ENCODE measurements around the gene PHC2.

PHC2 gene

GRCh38 chr1:33430692-33431593 is at the start of gene PHC2:
TSS of gene PHC2 (minus strand) at chr1:33431095. CDS start at chr1:33375539, 55,556 bp downstream.
- no peaks in the 10 kb centered on the region for H3K9me3 Mint-ChIP-seq
- H3K4me3 Mint-ChIP-seq: peak within 1 kb of the TSS; percentile 73
- H3K27me3 Mint-ChIP-seq: peaks cover 10% of the 10 kb centered on the region
- peaks cover 6% of the 10 kb centered on the region for H3K4me1 Mint-ChIP-seq (ENCODE audit: low read depth)
- H3K36me3 Mint-ChIP-seq (ENCODE audit: low read depth): no peaks in the 10 kb centered on the region
- H3K27ac Mint-ChIP-seq: peak within 1 kb of the TSS; percentile 27

GRCh38 chr1:33477451-33477850 is 46.6 kb upstream of the PHC2 start:
- Mint-ChIP-seq H3K4me3 (no peak overlapping the region), H3K9me3 (no peaks in the 10 kb centered on the region), H3K27me3 (no peaks in the 10 kb centered on the region), H3K36me3 (ENCODE audit: low read depth) (no peaks in the 10 kb centered on the region), H3K4me1 (ENCODE audit: low read depth) (peaks cover 8% of the 10 kb centered on the region), H3K27ac (no peak overlapping the region)

GRCh38 chr1:33473900-33474299 is 43.0 kb upstream of the PHC2 start:
- no peak overlapping the region for H3K27ac Mint-ChIP-seq
- H3K4me3 Mint-ChIP-seq: peak overlapping the region; percentile 78
- H3K36me3 Mint-ChIP-seq (ENCODE audit: low read depth): no peaks in the 10 kb centered on the region
- H3K9me3 Mint-ChIP-seq: no peaks in the 10 kb centered on the region
- H3K4me1 Mint-ChIP-seq (ENCODE audit: low read depth): peaks cover 27% of the 10 kb centered on the region
- no peaks in the 10 kb centered on the region for H3K27me3 Mint-ChIP-seq

GRCh38 chr1:33472269-33472980 is 41.5 kb upstream of the PHC2 start, which contains the start of gene ZSCAN20:
TSS of gene ZSCAN20 (plus strand) at chr1:33472645. CDS start at chr1:33479289, 6,644 bp downstream.
- Mint-ChIP-seq H3K36me3 (ENCODE audit: low read depth) (no peaks in the 10 kb centered on the region), H3K27me3 (no peaks in the 10 kb centered on the region), H3K9me3 (no peaks in the 10 kb centered on the region), H3K4me3 (peak within 1 kb of the TSS; percentile 78), H3K27ac (peak within 1 kb of the TSS; percentile 65), H3K4me1 (ENCODE audit: low read depth) (peaks cover 27% of the 10 kb centered on the region)

DNA sequence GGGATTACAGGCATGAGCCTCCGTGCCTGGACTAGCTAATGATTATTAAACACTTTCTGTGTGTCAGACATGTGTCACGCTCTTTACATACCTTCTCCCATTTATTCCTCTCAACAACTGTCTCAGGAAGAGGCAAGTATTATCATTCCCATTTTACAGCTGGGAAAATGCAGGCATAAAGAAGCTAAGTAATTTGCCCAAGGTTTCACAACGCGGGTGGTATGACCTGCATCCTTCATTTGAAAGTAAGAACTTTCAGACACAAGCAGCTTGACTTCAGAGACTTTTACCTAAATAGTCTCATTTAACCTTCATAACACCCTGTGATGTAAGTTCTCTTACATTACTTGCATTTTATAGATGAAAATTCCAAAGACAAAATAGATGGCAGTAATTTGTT is 40.5 kb upstream of the PHC2 start:
- Mint-ChIP-seq H3K36me3 (ENCODE audit: low read depth) (no peaks in the 10 kb centered on the region), H3K9me3 (no peaks in the 10 kb centered on the region), H3K4me1 (ENCODE audit: low read depth) (peaks cover 27% of the 10 kb centered on the region), H3K27me3 (no peaks in the 10 kb centered on the region), H3K4me3 (peak overlapping the region; percentile 32), H3K27ac (no peak overlapping the region)

GRCh38 chr1:33470495-33471012 is 39.7 kb upstream of the PHC2 start:
- no peak overlapping the region for H3K27ac Mint-ChIP-seq
- no peaks in the 10 kb centered on the region for H3K27me3 Mint-ChIP-seq
- H3K4me3 Mint-ChIP-seq: no peak overlapping the region

DNA sequence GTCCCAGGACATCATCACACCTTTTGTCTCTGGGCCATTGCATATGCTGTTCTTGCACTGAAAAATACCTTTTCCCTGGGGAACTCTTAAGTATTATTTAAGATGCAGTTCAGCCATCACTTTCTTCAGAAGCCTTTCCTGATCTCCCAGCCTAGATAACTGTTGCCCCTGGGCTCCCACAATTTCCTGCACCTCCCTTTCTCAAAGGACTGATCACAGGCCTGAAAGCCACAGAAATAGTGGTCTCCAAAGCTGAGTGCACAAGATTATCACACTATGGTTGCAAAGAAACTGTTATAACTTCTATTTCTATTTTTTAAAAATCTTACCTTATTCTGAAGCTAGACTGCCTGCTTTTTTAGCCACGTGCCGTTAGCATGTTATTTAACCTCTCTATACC is 38.8 kb upstream of the PHC2 start:
- H3K27ac Mint-ChIP-seq: no peak overlapping the region
- peaks cover 27% of the 10 kb centered on the region for H3K4me1 Mint-ChIP-seq (ENCODE audit: low read depth)
- no peak overlapping the region for H3K4me3 Mint-ChIP-seq
- H3K36me3 Mint-ChIP-seq (ENCODE audit: low read depth): no peaks in the 10 kb centered on the region
- no peaks in the 10 kb centered on the region for H3K9me3 Mint-ChIP-seq
- no peaks in the 10 kb centered on the region for H3K27me3 Mint-ChIP-seq

More at GRCh38 chr1:33470495-33471012, 39.7 kb upstream of the PHC2 start:
- Mint-ChIP-seq H3K36me3 (ENCODE audit: low read depth) (no peaks in the 10 kb centered on the region), H3K4me1 (ENCODE audit: low read depth) (peaks cover 27% of the 10 kb centered on the region), H3K9me3 (no peaks in the 10 kb centered on the region)

DNA sequence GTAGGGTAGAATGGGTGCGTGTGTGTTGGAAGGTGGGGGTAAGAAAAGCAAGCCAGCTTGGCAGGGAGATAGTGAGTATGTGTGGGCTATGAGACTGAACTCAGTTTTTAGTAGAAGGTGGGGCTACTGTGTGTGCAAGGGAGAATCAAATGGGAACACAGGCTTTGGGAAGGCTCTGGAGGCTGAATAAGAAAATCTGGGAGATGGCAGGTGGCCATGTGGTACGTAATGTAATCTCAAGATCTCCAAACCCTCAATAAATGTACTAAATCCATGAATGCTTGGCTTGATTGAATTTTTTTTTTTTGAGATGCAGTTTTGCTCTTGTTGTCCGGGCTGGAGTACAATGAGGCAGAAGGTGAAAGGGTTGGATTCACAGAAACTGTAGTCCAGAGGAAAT is 38.1 kb upstream of the PHC2 start:
- Mint-ChIP-seq H3K36me3 (ENCODE audit: low read depth) (no peaks in the 10 kb centered on the region), H3K4me3 (no peak overlapping the region), H3K27me3 (no peaks in the 10 kb centered on the region), H3K9me3 (no peaks in the 10 kb centered on the region), H3K4me1 (ENCODE audit: low read depth) (peaks cover 27% of the 10 kb centered on the region), H3K27ac (no peak overlapping the region)

- H3K27ac Mint-ChIP-seq: no peak overlapping the region
- H3K27me3 Mint-ChIP-seq: no peaks in the 10 kb centered on the region
Observed at GRCh38 chr1:33468531-33468930, 37.6 kb upstream of the PHC2 start.

DNA sequence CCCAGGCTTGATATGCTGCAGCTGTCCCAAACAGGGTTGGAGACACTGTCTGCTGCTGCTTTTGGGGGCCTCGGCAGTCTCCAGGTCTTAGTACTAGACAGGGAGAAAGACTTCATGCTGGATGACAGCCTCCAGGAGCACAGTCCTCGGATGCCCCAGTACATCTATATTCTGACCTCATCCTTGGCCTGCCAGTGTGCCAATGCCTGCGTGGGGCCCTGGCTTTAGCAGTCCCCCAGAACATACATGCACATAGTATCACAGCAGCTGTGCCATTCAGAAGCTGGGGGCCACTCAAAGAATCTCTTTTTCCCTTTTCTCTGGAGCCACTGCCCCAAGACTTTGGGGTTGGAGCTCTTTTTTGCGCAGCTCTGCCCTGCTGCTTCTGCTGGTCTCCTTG is 37.1 kb upstream of the PHC2 start:
- H3K27me3 Mint-ChIP-seq: no peaks in the 10 kb centered on the region

More at GRCh38 chr1:33468531-33468930, 37.6 kb upstream of the PHC2 start:
- Mint-ChIP-seq H3K9me3 (no peaks in the 10 kb centered on the region), H3K36me3 (ENCODE audit: low read depth) (no peaks in the 10 kb centered on the region), H3K4me3 (no peak overlapping the region), H3K4me1 (ENCODE audit: low read depth) (peaks cover 25% of the 10 kb centered on the region)

DNA sequence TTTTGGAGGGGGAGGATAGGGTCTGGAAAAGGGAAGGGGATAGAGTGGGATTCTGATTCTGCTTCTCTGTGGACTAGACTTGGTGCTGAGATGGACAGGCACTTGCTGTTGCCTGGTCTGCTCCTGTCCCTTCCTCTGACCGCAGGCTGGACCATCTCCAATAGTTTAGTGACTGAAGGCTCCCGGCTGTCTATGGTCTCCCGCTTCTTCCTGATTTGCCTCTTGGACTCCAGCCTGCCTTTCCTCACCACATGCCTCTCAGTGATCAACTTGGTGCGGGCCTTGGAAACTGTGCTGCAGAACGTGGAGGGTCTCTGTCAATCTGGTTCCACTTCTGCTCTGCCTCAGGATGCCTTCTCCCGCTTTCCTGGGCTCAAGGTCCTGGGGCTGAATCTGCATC is 35.3 kb upstream of the PHC2 start:
- Mint-ChIP-seq H3K9me3 (no peaks in the 10 kb centered on the region), H3K4me3 (no peak overlapping the region), H3K27ac (no peak overlapping the region), H3K36me3 (ENCODE audit: low read depth) (no peaks in the 10 kb centered on the region), H3K4me1 (ENCODE audit: low read depth) (peaks cover 12% of the 10 kb centered on the region), H3K27me3 (no peaks in the 10 kb centered on the region)

More for the DNA sequence above, 37.1 kb upstream of the PHC2 start:
- Mint-ChIP-seq H3K27ac (no peak overlapping the region), H3K9me3 (no peaks in the 10 kb centered on the region), H3K36me3 (ENCODE audit: low read depth) (no peaks in the 10 kb centered on the region), H3K4me3 (no peak overlapping the region), H3K4me1 (ENCODE audit: low read depth) (peaks cover 20% of the 10 kb centered on the region)

GRCh38 chr1:33465316-33465715 is 34.4 kb upstream of the PHC2 start:
- Mint-ChIP-seq H3K27me3 (no peaks in the 10 kb centered on the region), H3K9me3 (no peaks in the 10 kb centered on the region), H3K36me3 (ENCODE audit: low read depth) (no peaks in the 10 kb centered on the region), H3K4me3 (no peak overlapping the region), H3K27ac (no peak overlapping the region), H3K4me1 (ENCODE audit: low read depth) (peaks cover 7% of the 10 kb centered on the region)

DNA sequence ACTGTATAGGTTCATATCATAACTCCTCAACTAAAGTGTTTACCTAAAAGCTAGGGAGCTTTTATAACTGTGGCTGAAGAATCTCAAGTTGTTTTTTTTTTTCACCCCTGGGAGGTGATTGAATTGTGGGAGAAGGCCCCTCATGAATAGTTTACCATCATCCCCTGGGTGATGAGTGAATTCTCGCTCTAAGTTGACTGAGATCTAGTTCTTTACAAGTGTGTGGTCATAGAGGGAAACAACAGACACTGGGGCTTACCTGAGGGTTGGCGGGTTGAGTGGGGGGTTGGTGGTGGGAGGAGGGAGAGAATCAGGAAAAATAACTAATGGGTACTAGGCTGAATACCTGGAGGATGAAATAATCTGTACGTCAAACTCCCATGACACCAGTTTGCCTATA is 33.7 kb upstream of the PHC2 start:
- H3K27me3 Mint-ChIP-seq: no peaks in the 10 kb centered on the region
- H3K4me3 Mint-ChIP-seq: no peak overlapping the region
- no peaks in the 10 kb centered on the region for H3K9me3 Mint-ChIP-seq
- H3K27ac Mint-ChIP-seq: no peak overlapping the region
- no peaks in the 10 kb centered on the region for H3K36me3 Mint-ChIP-seq (ENCODE audit: low read depth)
- H3K4me1 Mint-ChIP-seq (ENCODE audit: low read depth): peaks cover 14% of the 10 kb centered on the region

DNA sequence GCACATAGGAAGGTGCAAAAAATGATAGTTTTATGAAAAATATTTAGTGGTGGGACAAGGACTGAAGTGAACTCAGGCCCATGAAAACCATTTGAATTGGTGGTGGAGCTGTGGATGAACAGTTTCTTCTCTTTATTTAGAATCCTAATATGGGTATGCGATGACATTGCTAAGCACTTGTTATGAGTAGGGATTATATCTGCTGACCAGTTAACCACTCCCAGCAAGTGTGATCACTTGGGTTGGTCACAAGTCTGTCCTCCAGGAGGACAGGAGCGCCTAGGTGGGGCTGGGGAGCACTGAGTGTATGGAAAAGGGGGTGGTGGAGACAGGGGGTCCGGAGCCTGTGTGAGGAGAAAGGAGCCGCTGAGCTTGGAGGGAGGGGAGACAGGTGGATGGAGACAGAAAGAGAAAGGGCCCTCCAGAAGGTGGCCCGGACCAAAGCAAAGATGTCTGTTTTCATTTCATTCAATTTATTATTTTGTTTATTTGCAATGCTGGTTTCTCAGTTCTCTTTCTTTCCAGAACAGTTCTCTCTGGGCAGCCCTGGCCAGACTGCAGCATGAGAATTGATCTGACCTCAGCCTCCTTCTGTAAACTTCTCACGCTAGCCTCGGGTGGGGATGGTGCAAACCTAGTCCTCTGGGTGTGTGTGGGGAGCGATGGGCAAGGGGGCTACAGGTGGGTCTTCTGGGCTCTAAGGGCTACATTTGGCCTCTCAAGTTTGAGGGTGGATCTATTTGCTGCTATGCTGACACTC is 31.7 kb upstream of the PHC2 start:
- Mint-ChIP-seq H3K9me3 (no peaks in the 10 kb centered on the region), H3K36me3 (ENCODE audit: low read depth) (no peaks in the 10 kb centered on the region), H3K27ac (no peak overlapping the region), H3K4me1 (ENCODE audit: low read depth) (peaks cover 14% of the 10 kb centered on the region), H3K4me3 (no peak overlapping the region), H3K27me3 (no peaks in the 10 kb centered on the region)

All from stimulated activated naive CD8-positive, alpha-beta T cell treated with anti-CD3 and anti-CD28 coated beads, Interleukin-15, Interleukin-2, amounts not matched to agents 100 ng/mL and 50 ng/mL, for 24 hours (primary cell).